ENCODE results near the gene TLK1.

The TLK1 gene

GRCh38 chr2:170953941-170954340, 206.8 kb downstream of the TLK1 start:
- DNase-seq = no peak

- DNase-seq = no peak
These were observed 210.4 kb downstream of the TLK1 start for GRCh38 chr2:170950221-170950761.

GRCh38 chr2:170949415-170949814, 211.3 kb downstream of the TLK1 start:
- DNase-seq = no peak

GRCh38 chr2:170944545-170944944, 216.1 kb downstream of the TLK1 start:
- DNase-seq = no peak

GRCh38 chr2:170943596-170943995, 217.1 kb downstream of the TLK1 start:
- DNase-seq = no peak

GRCh38 chr2:170943041-170943440, 217.7 kb downstream of the TLK1 start:
- DNase-seq = no peak

GRCh38 chr2:170942615-170943014, 218.1 kb downstream of the TLK1 start:
- no peak for DNase-seq
